ENCODE measurements around the gene CMBL.

DNA sequence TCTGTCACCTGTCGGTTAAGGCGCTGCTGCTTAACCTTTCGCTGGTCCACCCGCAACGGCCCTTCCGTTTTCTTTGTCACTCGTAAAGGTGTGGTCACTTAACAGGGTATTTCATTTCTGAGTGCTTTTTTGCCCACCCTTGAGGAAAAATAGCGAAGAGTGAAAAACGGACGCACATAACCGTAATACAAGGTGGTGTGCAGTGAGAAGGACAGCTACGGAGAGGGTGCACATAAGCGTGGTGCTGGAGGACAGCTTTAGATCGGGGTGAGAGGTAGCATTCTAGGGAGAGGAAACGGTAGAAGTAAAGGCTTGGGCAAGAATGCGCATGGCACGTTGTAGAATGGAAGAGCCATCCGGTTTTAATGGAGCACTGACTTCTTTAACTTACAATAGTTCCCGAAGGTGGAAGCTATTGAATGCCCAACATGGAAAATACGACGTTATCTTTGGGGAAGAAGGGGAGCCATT is 56.9 kb downstream of the CMBL start:
- no peak for TF ChIP-seq POLR2A (IDR thresholded peaks at IDR 0.05)
- TF ChIP-seq, protein P1, sequence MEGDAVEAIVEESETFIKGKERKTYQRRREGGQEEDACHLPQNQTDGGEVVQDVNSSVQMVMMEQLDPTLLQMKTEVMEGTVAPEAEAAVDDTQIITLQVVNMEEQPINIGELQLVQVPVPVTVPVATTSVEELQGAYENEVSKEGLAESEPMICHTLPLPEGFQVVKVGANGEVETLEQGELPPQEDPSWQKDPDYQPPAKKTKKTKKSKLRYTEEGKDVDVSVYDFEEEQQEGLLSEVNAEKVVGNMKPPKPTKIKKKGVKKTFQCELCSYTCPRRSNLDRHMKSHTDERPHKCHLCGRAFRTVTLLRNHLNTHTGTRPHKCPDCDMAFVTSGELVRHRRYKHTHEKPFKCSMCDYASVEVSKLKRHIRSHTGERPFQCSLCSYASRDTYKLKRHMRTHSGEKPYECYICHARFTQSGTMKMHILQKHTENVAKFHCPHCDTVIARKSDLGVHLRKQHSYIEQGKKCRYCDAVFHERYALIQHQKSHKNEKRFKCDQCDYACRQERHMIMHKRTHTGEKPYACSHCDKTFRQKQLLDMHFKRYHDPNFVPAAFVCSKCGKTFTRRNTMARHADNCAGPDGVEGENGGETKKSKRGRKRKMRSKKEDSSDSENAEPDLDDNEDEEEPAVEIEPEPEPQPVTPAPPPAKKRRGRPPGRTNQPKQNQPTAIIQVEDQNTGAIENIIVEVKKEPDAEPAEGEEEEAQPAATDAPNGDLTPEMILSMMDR (IDR thresholded peaks at IDR 0.05) = no peak

All from thyroid gland (tissue), 4 donors.